ENCODE data around the gene IL17RA. TPM values are rescaled to one million over a fixed set of nuclear protein-coding genes. Genes with fewer than 3 reads are reported as not detected.
A peak's percentile ranks its signal among the peaks of the same experiment; 100 is the strongest.

IL17RA gene
- polyA plus RNA-seq, 4 donors, result 3.8 to 7.6 (median 5.6) TPM

GRCh38 chr22:17158176-17158567, 73.4 kb downstream of the IL17RA start:
- Histone ChIP-seq H3K9me3 (ENCODE audit: control insufficient read depth in 2 of 2, insufficient read depth in 1 of 2, low read depth in 1 of 2, low read length in 1 of 2) (no peaks in the 10 kb centered on the region), H3K36me3 (ENCODE audit: control insufficient read depth in 3 of 3, insufficient read depth in 2 of 3, low read depth in 1 of 3, low read length in 3 of 3) (no peaks in the 10 kb centered on the region), H3K4me1 (ENCODE audit: control insufficient read depth in 3 of 3, insufficient read depth in 2 of 3, low read depth in 1 of 3, low read length in 2 of 3) (peaks cover 0 to 11% (median 3%) of the 10 kb centered on the region in 3 donors), H3K27ac (ENCODE audit: low read depth in 1 of 3, low read length in 2 of 3) (peak overlapping the region; percentile 85 to 95 (median 85)), H3K27me3 (ENCODE audit: control insufficient read depth in 3 of 3, insufficient read depth in 3 of 3, low read length in 3 of 3) (no peaks in the 10 kb centered on the region), H3K4me3 (ENCODE audit: low read depth in 1 of 3, low read length in 3 of 3) (peak overlapping the region; percentile 53 to 71 (median 63))
- WGBS, 3 donors, result 18 to 45% (median 33%) methylated on average over 17 of the region's 17 CpGs
- no peak for FAIRE-seq
- DNase-seq, result no peak

- Histone ChIP-seq H3K27me3 (ENCODE audit: control insufficient read depth in 3 of 3, insufficient read depth in 3 of 3, low read length in 3 of 3) (no peaks in the 10 kb centered on the region), H3K4me3 (ENCODE audit: low read depth in 1 of 3, low read length in 3 of 3) (peak within 1 kb of the TSS; percentile 53 to 71 (median 63)), H3K9me3 (ENCODE audit: control insufficient read depth in 2 of 2, insufficient read depth in 1 of 2, low read depth in 1 of 2, low read length in 1 of 2) (no peaks in the 10 kb centered on the region), H3K4me1 (ENCODE audit: control insufficient read depth in 3 of 3, insufficient read depth in 2 of 3, low read depth in 1 of 3, low read length in 2 of 3) (peaks cover 0 to 7% (median 3%) of the 10 kb centered on the region in 3 donors), H3K27ac (ENCODE audit: low read depth in 1 of 3, low read length in 2 of 3) (peak within 1 kb of the TSS; percentile 85 to 95 (median 86)), H3K36me3 (ENCODE audit: control insufficient read depth in 3 of 3, insufficient read depth in 2 of 3, low read depth in 1 of 3, low read length in 3 of 3) (no peaks in the 10 kb centered on the region)
- FAIRE-seq (no peak), DNase-seq (peak; percentile 87 to 98)
- 0 to 1% (median 0%) methylated on average over 64 to 114 of the region's 114 CpGs for WGBS, 3 donors
Observed at GRCh38 chr22:17158568-17159503, 74.0 kb downstream of the IL17RA start, which contains the start of gene HDHD5. Gene HDHD5 (minus strand): TSS chr22:17159277. CDS start chr22:17159251, 26 bp downstream.

GRCh38 chr22:17159504-17159951, 74.7 kb downstream of the IL17RA start:
- no peaks in the 10 kb centered on the region for H3K36me3 ChIP-seq (ENCODE audit: control insufficient read depth in 3 of 3, insufficient read depth in 2 of 3, low read depth in 1 of 3, low read length in 3 of 3)
- no peaks in the 10 kb centered on the region for H3K27me3 ChIP-seq (ENCODE audit: control insufficient read depth in 3 of 3, insufficient read depth in 3 of 3, low read length in 3 of 3)
- H3K4me3 ChIP-seq (ENCODE audit: low read depth in 1 of 3, low read length in 3 of 3), result peak overlapping the region; percentile 53 to 71 (median 58)
- peaks cover 0 to 7% (median 3%) of the 10 kb centered on the region in 3 donors for H3K4me1 ChIP-seq (ENCODE audit: control insufficient read depth in 3 of 3, insufficient read depth in 2 of 3, low read depth in 1 of 3, low read length in 2 of 3)
- 4 to 10% (median 7%) methylated on average over 21 to 35 of the region's 35 CpGs for WGBS, 3 donors
- H3K9me3 ChIP-seq (ENCODE audit: control insufficient read depth in 2 of 2, insufficient read depth in 1 of 2, low read depth in 1 of 2, low read length in 1 of 2), result no peaks in the 10 kb centered on the region
- peak overlapping the region; percentile 79 to 86 (median 85) for H3K27ac ChIP-seq (ENCODE audit: low read depth in 1 of 3, low read length in 2 of 3)
- no peak for FAIRE-seq
- DNase-seq, result peak; percentile 83 to 90

GRCh38 chr22:17161991-17162390, 77.2 kb downstream of the IL17RA start:
- WGBS, 3 donors, result 84 to 90% (median 90%) methylated on average over 3 of the region's 3 CpGs
- Histone ChIP-seq H3K27me3 (ENCODE audit: control insufficient read depth in 3 of 3, insufficient read depth in 3 of 3, low read length in 3 of 3) (no peaks in the 10 kb centered on the region), H3K4me3 (ENCODE audit: low read depth in 1 of 3, low read length in 3 of 3) (no peak overlapping the region), H3K27ac (ENCODE audit: low read depth in 1 of 3, low read length in 2 of 3) (no peak overlapping the region), H3K4me1 (ENCODE audit: control insufficient read depth in 3 of 3, insufficient read depth in 2 of 3, low read depth in 1 of 3, low read length in 2 of 3) (peaks cover 0 to 4% (median 3%) of the 10 kb centered on the region in 3 donors), H3K9me3 (ENCODE audit: control insufficient read depth in 2 of 2, insufficient read depth in 1 of 2, low read depth in 1 of 2, low read length in 1 of 2) (no peaks in the 10 kb centered on the region), H3K36me3 (ENCODE audit: control insufficient read depth in 3 of 3, insufficient read depth in 2 of 3, low read depth in 1 of 3, low read length in 3 of 3) (no peaks in the 10 kb centered on the region)
- no peak for FAIRE-seq
- no peak for DNase-seq

- WGBS, 3 donors, result 80 to 90% (median 84%) methylated on average over 8 of the region's 8 CpGs
Observed at GRCh38 chr22:17162731-17163130, 77.9 kb downstream of the IL17RA start.

GRCh38 chr22:17164392-17165024, 79.7 kb downstream of the IL17RA start:
- DNase-seq (no peak), FAIRE-seq (no peak)
- no peaks in the 10 kb centered on the region for H3K9me3 ChIP-seq (ENCODE audit: control insufficient read depth in 2 of 2, insufficient read depth in 1 of 2, low read depth in 1 of 2, low read length in 1 of 2)
- no peaks in the 10 kb centered on the region for H3K27me3 ChIP-seq (ENCODE audit: control insufficient read depth in 3 of 3, insufficient read depth in 3 of 3, low read length in 3 of 3)
- H3K4me3 ChIP-seq (ENCODE audit: low read depth in 1 of 3, low read length in 3 of 3), result no peak overlapping the region
- 86 to 90% (median 89%) methylated on average over 3 of the region's 3 CpGs for WGBS, 3 donors
- no peaks in the 10 kb centered on the region for H3K36me3 ChIP-seq (ENCODE audit: control insufficient read depth in 3 of 3, insufficient read depth in 2 of 3, low read depth in 1 of 3, low read length in 3 of 3)
- no peaks in the 10 kb centered on the region for H3K4me1 ChIP-seq (ENCODE audit: control insufficient read depth in 3 of 3, insufficient read depth in 2 of 3, low read depth in 1 of 3, low read length in 2 of 3)
- H3K27ac ChIP-seq (ENCODE audit: low read depth in 1 of 3, low read length in 2 of 3), result no peak overlapping the region

More at GRCh38 chr22:17162731-17163130, 77.9 kb downstream of the IL17RA start:
- Histone ChIP-seq H3K4me1 (ENCODE audit: control insufficient read depth in 3 of 3, insufficient read depth in 2 of 3, low read depth in 1 of 3, low read length in 2 of 3) (no peaks in the 10 kb centered on the region), H3K27ac (ENCODE audit: low read depth in 1 of 3, low read length in 2 of 3) (no peak overlapping the region), H3K9me3 (ENCODE audit: control insufficient read depth in 2 of 2, insufficient read depth in 1 of 2, low read depth in 1 of 2, low read length in 1 of 2) (no peaks in the 10 kb centered on the region), H3K27me3 (ENCODE audit: control insufficient read depth in 3 of 3, insufficient read depth in 3 of 3, low read length in 3 of 3) (no peaks in the 10 kb centered on the region), H3K4me3 (ENCODE audit: low read depth in 1 of 3, low read length in 3 of 3) (no peak overlapping the region), H3K36me3 (ENCODE audit: control insufficient read depth in 3 of 3, insufficient read depth in 2 of 3, low read depth in 1 of 3, low read length in 3 of 3) (no peaks in the 10 kb centered on the region)
- no peak for FAIRE-seq
- no peak for DNase-seq

Other genes starting within 250 kb of the IL17RA start
- not detected for gene GAB4, start 76.8 kb upstream of the IL17RA start, polyA plus RNA-seq
- gene TMEM121B, start 36.4 kb downstream of the IL17RA start, polyA plus RNA-seq, result under 1 TPM in 3 of 4 donors, not detected in 1; 0.28 to 0.45 (median 0.44) TPM
- 10 to 100 TPM; 36.0 to 70.8 (median 61.7) TPM for gene HDHD5, start 74.3 kb downstream of the IL17RA start, polyA plus RNA-seq
- gene ADA2, start 134.4 kb downstream of the IL17RA start, polyA plus RNA-seq, result 10 to 100 TPM in 2 of 4 donors, 1 to 10 TPM in 2; 2.7 to 20.5 (median 13.1) TPM